Kasumi-1 (cell line): ENCODE results near the gene KLHL36.

Experiments used
- DNase-seq, 2 experiments: peaks; one replicate each; lab custom pipeline; 2025; lab: John Stamatoyannopoulos, UW

KLHL36 gene

DNA sequence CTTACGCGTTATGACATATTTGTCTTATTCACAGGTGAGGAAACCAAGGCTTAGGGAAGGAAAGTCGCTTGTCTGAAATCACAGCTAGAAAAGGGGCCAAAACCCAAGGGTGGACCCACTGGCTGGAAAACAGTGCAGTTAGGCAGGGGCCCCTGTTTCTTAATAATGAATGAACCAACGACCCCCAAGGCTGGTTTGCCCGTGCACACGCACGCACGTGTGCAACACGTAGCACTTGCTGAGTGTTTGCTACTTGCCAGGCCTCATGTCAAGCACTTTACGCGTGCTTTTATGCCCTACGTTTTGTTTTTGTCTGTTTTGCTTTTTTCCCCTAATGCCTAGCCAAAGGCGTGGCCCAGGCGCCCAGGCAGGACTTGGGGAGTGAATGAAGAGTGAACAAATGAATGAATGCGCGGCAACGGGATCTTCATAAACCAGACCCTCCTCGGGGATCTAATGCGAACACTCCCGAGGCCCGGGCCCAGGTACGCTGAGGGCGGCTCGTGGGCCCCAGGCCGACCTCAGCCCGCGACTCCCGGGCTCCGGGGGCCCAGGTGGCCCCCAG is 50.9 kb downstream of the KLHL36 start:
- DNase-seq: peak in 1 of 2 experiments; percentile 27

DNA sequence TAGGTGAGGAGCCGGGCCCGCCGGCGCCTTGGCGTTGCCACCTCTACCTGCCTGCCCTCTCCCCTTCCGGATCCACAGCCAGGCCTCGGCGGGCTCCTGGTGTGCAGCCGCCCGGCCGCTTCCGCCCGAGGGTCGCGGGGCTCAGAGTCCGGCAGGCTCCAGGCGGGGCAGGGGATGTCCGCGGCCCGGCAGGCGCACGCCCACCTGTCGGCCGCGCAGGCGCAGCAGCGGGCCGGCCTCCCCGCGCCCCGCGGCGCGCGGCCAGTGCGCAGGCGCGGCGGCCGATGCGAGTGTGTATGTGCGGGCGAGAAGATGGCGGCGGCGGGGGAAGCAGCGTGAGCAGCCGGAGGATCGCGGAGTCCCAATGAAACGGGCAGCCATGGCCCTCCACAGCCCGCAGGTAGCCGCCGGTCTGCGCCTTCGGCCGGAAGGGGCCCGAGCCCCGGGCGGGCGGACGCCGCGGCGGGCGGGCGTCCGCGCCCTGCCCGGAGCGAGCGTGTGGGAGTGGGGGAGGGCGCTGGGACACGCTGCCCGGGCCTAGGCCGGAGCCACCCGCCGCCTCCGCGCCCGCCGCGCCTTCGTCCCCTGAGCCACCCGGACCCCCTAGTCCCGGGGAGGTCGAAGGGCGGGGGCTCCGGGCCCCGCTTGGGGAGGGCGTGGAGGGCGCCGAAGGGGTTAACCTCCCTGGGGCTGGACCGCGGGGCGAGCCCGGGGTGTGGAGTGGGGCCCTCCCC is 51.6 kb downstream of the KLHL36 start, which contains the start of gene USP10:
USP10 (plus strand) TSS at position 289 of the 734 bp plus-strand sequence; CDS start at position 380, 91 bp downstream.
- DNase-seq: peak; percentile 46 to 54

DNA sequence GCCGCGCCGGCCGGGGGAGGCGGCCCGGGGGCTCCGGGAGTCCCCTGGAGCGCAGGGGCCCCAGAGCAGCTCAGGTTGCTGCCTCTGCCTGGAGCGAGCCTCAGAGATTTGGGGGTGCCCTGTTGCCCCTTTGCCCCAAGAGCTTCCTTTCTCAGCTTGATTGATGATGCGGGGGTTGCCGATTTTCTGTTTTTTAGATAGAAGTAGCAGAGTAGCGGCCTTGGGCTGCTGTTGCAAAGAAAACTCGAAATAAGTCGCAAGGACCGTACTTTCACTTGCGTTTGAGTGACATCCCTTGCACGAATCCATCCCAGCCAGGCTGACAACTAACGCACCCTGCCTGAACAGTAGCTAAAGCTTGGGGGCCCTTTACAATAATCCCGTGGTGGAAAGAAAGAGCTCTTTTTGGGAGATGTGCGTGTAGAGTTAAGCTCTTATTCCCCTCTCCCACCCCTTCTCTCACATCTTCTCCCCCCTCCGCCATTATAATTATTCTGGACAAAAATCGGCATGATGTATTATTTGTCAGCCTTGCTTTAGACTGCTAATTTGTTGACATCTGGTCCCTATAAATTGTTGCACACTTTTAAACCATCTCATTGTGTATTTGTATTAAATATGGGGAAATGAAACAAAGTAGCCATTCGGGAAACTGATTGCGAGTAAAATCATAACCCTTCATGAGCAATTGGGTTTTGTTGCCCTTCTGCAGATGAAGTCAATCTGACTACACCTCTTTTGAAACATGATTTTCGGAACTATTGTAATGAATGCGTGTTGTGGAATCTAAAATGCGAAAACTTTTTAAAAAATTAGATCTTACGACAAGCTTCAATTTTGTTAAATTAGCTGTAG is 52.4 kb downstream of the KLHL36 start:
- DNase-seq: peak; percentile 19 to 28

DNA sequence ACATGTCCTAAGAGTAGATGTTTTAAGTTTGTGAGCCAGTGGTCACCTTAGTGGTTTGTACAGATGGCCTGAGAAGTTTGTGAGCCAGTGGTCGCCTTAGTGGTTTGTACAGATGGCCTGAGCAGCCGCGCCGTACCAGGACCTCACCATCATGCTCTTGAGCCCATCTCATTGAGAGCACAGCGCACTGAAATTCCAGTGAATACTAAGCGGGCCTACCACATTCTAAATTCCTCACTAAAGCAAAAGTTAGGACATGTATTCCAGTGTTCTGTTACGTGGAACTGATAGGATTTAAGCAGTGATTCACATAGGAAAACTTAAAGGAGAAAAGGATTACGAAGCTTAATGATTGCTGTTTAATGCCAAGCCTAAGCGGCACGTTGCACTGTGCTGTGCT is 55.4 kb downstream of the KLHL36 start:
- DNase-seq: no peak

DNA sequence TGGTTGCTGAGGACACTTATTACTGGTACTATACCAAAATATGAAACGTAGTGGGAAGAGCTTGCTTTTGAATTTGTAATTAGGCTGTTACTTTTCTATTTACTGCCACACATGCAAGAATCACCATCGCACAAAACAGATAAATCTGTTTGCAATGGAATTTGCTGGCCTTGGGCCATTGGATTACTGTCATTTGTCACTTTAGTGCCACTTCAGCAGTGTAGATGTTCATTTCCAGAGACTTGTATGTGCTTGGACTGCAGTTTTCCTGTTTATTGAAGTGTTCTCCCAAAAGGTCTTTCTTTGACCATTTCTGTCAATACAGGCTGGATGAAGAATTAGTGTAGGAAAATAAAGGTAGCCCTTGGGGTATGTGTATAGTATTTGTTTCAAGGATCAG is 55.9 kb downstream of the KLHL36 start:
- no peak for DNase-seq

DNA sequence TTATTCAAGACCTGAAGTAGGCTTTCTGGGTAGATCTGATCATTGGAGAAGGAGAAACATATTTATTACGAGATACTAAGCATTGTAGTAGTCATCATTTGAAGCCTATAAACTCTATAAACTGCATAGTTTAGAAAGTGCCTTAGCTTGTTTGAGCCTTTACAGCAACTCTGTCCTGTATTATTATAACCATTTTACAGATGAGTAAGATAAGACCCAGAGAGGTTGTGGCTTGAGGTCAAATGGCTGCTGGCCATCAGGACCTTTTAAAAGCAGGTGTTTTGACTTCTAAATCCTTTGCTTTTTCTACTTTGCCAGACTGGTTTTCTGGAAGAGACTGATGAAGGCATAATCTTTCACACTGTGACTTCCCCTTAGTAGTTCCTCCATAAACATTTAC is 58.5 kb downstream of the KLHL36 start:
- DNase-seq: peak in 1 of 2 experiments; percentile 3

DNA sequence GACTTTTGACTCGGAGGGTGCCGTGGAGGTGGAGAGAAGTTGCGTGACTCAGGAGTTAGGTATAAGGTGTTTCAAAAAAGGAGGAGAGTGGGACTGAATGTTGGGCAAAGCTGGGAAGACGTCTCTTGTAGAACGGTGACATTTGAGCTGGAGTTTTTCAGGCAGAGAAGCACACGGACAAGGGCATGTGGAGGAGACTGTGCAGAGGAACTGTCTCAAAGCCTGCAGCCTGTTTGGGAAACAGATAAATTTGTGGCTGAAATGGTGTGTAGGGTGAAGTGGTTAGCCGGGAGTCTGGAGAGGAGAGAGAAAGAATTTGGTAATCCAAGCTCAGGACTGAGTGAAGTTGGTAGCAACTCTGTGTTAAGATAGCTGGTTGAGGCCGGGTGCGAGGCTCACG is 61.3 kb downstream of the KLHL36 start:
- no peak for DNase-seq

DNA sequence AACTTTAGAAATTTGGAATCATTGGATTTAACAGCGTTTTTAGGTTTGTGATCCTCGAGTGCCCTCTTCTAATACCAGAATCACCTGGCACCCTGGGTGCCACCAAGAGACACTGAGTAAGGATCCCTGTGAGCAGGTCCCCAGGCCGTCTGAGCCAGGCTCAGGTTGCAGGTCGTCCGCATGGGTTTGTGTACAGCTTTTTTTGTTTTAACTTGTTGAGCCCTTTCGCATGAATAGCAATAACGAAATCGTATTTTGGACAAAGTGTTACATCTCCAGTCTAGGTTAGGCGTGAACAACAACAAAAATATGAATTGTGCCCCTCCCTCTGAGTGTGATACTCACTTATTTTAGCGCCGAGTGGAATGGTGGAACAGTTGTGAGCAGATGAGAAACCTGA is 62.4 kb downstream of the KLHL36 start:
- DNase-seq: no peak
